ENCODE data around the gene ESCO1. TPM values are rescaled to one million over a fixed set of nuclear protein-coding genes. Genes with fewer than 3 reads are reported as not detected.
A peak's percentile ranks its signal among the peaks of the same experiment; 100 is the strongest.

ESCO1 gene
- total RNA-seq, 1 donor from 2014 or later = 22.8 TPM

GRCh38 chr18:21534327-21534726 lies 66.2 kb downstream of the ESCO1 start:
- DNase-seq (ENCODE audit: low spot score, unreplicated experiment) = no peak
- H3K27ac Mint-ChIP-seq = no peak overlapping the region
- TF ChIP-seq CTCF (IDR thresholded peaks at IDR 0.05; ENCODE audit: unreplicated experiment) = no peak
- peaks cover 1% of the 10 kb centered on the region for H3K4me1 Mint-ChIP-seq (ENCODE audit: low read depth)
- no peaks in the 10 kb centered on the region for H3K9me3 Mint-ChIP-seq (ENCODE audit: low read depth)
- H3K36me3 Mint-ChIP-seq (ENCODE audit: insufficient read depth) = peaks cover 30% of the 10 kb centered on the region
- H3K27me3 Mint-ChIP-seq = no peaks in the 10 kb centered on the region
- H3K4me3 Mint-ChIP-seq (ENCODE audit: low read depth) = no peak overlapping the region

- Mint-ChIP-seq H3K36me3 (ENCODE audit: insufficient read depth) (peaks cover 17% of the 10 kb centered on the region), H3K4me1 (ENCODE audit: low read depth) (peaks cover 24% of the 10 kb centered on the region), H3K4me3 (ENCODE audit: low read depth) (no peak overlapping the region), H3K27me3 (no peaks in the 10 kb centered on the region), H3K27ac (no peak overlapping the region), H3K9me3 (ENCODE audit: low read depth) (no peaks in the 10 kb centered on the region)
- no peak for DNase-seq (ENCODE audit: low spot score, unreplicated experiment)
- no peak for TF ChIP-seq CTCF (IDR thresholded peaks at IDR 0.05; ENCODE audit: unreplicated experiment)
Observed at GRCh38 chr18:21526463-21526862, 74.0 kb downstream of the ESCO1 start.

GRCh38 chr18:21525916-21526315 lies 74.6 kb downstream of the ESCO1 start:
- no peak overlapping the region for H3K27ac Mint-ChIP-seq
- H3K27me3 Mint-ChIP-seq = no peaks in the 10 kb centered on the region
- DNase-seq (ENCODE audit: low spot score, unreplicated experiment) = no peak
- H3K4me1 Mint-ChIP-seq (ENCODE audit: low read depth) = peaks cover 24% of the 10 kb centered on the region
- H3K36me3 Mint-ChIP-seq (ENCODE audit: insufficient read depth) = peaks cover 16% of the 10 kb centered on the region
- no peaks in the 10 kb centered on the region for H3K9me3 Mint-ChIP-seq (ENCODE audit: low read depth)
- H3K4me3 Mint-ChIP-seq (ENCODE audit: low read depth) = no peak overlapping the region
- TF ChIP-seq CTCF (IDR thresholded peaks at IDR 0.05; ENCODE audit: unreplicated experiment) = no peak

- TF ChIP-seq CTCF (IDR thresholded peaks at IDR 0.05; ENCODE audit: unreplicated experiment) = no peak
- H3K36me3 Mint-ChIP-seq (ENCODE audit: insufficient read depth) = peaks cover 18% of the 10 kb centered on the region
- H3K9me3 Mint-ChIP-seq (ENCODE audit: low read depth) = no peaks in the 10 kb centered on the region
- H3K4me1 Mint-ChIP-seq (ENCODE audit: low read depth) = peaks cover 24% of the 10 kb centered on the region
- H3K27ac Mint-ChIP-seq = no peak overlapping the region
- no peak overlapping the region for H3K4me3 Mint-ChIP-seq (ENCODE audit: low read depth)
- no peak for DNase-seq (ENCODE audit: low spot score, unreplicated experiment)
- H3K27me3 Mint-ChIP-seq = no peaks in the 10 kb centered on the region
Observed at GRCh38 chr18:21522530-21522929, 78.0 kb downstream of the ESCO1 start.

- TF ChIP-seq CTCF (IDR thresholded peaks at IDR 0.05; ENCODE audit: unreplicated experiment) = no peak
- Mint-ChIP-seq H3K27me3 (no peaks in the 10 kb centered on the region), H3K4me1 (ENCODE audit: low read depth) (no peaks in the 10 kb centered on the region), H3K27ac (peak overlapping the region; percentile 12), H3K36me3 (ENCODE audit: insufficient read depth) (peaks cover 29% of the 10 kb centered on the region), H3K4me3 (ENCODE audit: low read depth) (no peak overlapping the region), H3K9me3 (ENCODE audit: low read depth) (peaks cover 3% of the 10 kb centered on the region)
- DNase-seq (ENCODE audit: low spot score, unreplicated experiment) = no peak
Observed at GRCh38 chr18:21513741-21514140, 86.8 kb downstream of the ESCO1 start.

All from progenitor cell of endocrine pancreas (in vitro differentiated cells).